Progenitor cell of endocrine pancreas (in vitro differentiated cells): Measurements from ENCODE around the gene FNDC3B. TPM values are rescaled to one million over a fixed set of nuclear protein-coding genes. Genes with fewer than 3 reads are reported as not detected.

Experiments
- DNase-seq: peaks from one replicate; pipeline ENCODE4 v3.0.0; 2021; ENCODE audit warnings: low spot score; ENCODE audit not compliant: unreplicated experiment
- H3K27ac Mint-ChIP-seq: 2 replicates; pipeline ENCODE4 v1.8.0; 2021; ENCODE audit warnings: mild to moderate bottlenecking, moderate library complexity, mixed read lengths
- H3K27me3 Mint-ChIP-seq: 2 replicates; pipeline ENCODE4 v1.8.0; 2021; ENCODE audit warnings: mixed read lengths
- H3K36me3 Mint-ChIP-seq: 2 replicates; pipeline ENCODE4 v1.8.0; 2022; ENCODE audit warnings: mixed read lengths; ENCODE audit not compliant: insufficient read depth
- H3K4me1 Mint-ChIP-seq: 2 replicates; pipeline ENCODE4 v1.8.0; 2021; ENCODE audit warnings: low read depth, mixed read lengths
- H3K4me3 Mint-ChIP-seq: 2 replicates; pipeline ENCODE4 v1.8.0; 2021; ENCODE audit warnings: low read depth, mild to moderate bottlenecking, moderate library complexity, mixed read lengths
- H3K9me3 Mint-ChIP-seq: 2 replicates; pipeline ENCODE4 v1.8.0; 2021; ENCODE audit warnings: low read depth, mixed read lengths
- total RNA-seq: library from RNA; stranded (reverse); gene quantifications from 2 replicates; pipeline ENCODE4 v1.2.1, GENCODE V29; 2021
- TF ChIP-seq, protein P1 (sequence below): fragments of 200-600 bp; sonication (generic); IDR thresholded peaks from one replicate; pipeline ENCODE4 v1.5.0; 2021; ENCODE audit warnings: antibody characterized with exemption, mild to moderate bottlenecking; ENCODE audit not compliant: unreplicated experiment

The FNDC3B gene
- total RNA-seq, 1 donor from 2014 or later, result 158 TPM

GRCh38 chr3:172115787-172116186 lies 76.4 kb downstream of the FNDC3B start:
- Mint-ChIP-seq H3K27ac (no peak overlapping the region), H3K4me3 (no peak overlapping the region), H3K4me1 (peaks cover 21% of the 10 kb centered on the region), H3K9me3 (no peaks in the 10 kb centered on the region), H3K27me3 (no peaks in the 10 kb centered on the region), H3K36me3 (peaks cover 32% of the 10 kb centered on the region)
- TF ChIP-seq, protein P1, sequence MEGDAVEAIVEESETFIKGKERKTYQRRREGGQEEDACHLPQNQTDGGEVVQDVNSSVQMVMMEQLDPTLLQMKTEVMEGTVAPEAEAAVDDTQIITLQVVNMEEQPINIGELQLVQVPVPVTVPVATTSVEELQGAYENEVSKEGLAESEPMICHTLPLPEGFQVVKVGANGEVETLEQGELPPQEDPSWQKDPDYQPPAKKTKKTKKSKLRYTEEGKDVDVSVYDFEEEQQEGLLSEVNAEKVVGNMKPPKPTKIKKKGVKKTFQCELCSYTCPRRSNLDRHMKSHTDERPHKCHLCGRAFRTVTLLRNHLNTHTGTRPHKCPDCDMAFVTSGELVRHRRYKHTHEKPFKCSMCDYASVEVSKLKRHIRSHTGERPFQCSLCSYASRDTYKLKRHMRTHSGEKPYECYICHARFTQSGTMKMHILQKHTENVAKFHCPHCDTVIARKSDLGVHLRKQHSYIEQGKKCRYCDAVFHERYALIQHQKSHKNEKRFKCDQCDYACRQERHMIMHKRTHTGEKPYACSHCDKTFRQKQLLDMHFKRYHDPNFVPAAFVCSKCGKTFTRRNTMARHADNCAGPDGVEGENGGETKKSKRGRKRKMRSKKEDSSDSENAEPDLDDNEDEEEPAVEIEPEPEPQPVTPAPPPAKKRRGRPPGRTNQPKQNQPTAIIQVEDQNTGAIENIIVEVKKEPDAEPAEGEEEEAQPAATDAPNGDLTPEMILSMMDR, result no peak
- DNase-seq, result no peak

DNA sequence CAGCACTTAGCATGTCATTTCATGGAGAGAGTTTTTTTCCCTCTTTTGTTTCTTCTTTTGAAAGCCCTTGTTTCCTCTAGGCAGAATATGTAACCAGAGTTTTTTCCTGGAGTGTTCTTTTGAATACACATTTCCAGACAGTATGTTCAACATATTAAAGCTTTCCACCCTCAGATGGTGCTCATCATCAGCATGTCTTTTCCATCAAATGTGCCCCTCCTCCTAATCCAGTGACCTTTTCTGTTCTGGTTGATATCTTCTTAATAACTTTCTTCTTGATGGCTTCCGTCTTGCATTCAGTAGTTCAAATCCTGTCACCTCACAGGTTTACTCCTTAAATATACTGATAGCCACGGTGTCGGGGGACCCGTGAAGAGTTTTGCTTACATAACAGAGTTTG lies 78.6 kb downstream of the FNDC3B start:
- Mint-ChIP-seq H3K36me3 (peaks cover 30% of the 10 kb centered on the region), H3K27ac (peak overlapping the region; percentile 31), H3K4me1 (peaks cover 21% of the 10 kb centered on the region), H3K4me3 (no peak overlapping the region), H3K27me3 (no peaks in the 10 kb centered on the region), H3K9me3 (no peaks in the 10 kb centered on the region)
- DNase-seq, result no peak
- TF ChIP-seq, protein P1, result no peak

DNA sequence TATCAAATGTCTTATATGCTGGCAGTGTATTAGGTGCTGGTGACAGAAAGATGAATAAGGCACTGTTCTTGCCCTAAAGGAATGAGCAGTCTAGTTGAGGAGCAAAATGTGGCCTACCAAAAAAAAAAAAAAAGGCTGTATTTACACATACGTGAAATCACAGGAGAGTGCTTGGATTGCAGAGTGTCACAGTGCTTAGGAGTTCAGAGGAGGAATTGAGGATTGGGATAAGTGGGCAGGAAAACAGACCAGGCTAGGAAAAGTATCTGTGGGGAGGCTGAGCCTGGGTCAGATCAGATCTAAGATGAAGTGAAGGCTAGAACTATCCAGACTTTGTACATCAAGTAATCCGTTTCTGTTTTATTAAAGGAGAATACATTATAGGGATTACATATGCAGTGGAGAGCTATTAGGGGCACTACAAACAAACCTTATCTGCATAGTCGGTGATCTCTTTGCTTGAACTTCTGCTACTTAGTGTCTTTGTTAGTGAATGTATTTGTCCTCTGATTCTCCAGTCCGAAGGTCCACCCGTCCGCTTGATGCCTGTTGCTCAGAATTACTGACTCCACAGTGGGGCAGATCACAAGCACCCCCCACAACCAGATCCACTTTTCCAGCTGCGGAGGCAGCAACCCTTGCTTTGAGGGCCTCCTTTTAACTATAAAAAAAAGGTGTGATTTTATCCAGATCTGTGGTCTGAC lies 80.0 kb downstream of the FNDC3B start:
- Mint-ChIP-seq H3K9me3 (no peaks in the 10 kb centered on the region), H3K27ac (peak overlapping the region; percentile 29), H3K27me3 (no peaks in the 10 kb centered on the region), H3K4me3 (no peak overlapping the region), H3K36me3 (peaks cover 34% of the 10 kb centered on the region), H3K4me1 (peaks cover 20% of the 10 kb centered on the region)
- TF ChIP-seq, protein P1, result no peak
- no peak for DNase-seq

GRCh38 chr3:172120912-172121311 lies 81.5 kb downstream of the FNDC3B start:
- no peak for DNase-seq
- H3K4me3 Mint-ChIP-seq, result no peak overlapping the region
- no peak overlapping the region for H3K27ac Mint-ChIP-seq
- H3K4me1 Mint-ChIP-seq, result peaks cover 33% of the 10 kb centered on the region
- H3K9me3 Mint-ChIP-seq, result no peaks in the 10 kb centered on the region
- H3K27me3 Mint-ChIP-seq, result no peaks in the 10 kb centered on the region
- H3K36me3 Mint-ChIP-seq, result peaks cover 43% of the 10 kb centered on the region
- TF ChIP-seq, protein P1, result no peak

- Mint-ChIP-seq H3K9me3 (no peaks in the 10 kb centered on the region), H3K27me3 (no peaks in the 10 kb centered on the region), H3K4me3 (no peak overlapping the region), H3K27ac (no peak overlapping the region), H3K4me1 (peaks cover 44% of the 10 kb centered on the region), H3K36me3 (peaks cover 42% of the 10 kb centered on the region)
- no peak for DNase-seq
- TF ChIP-seq, protein P1, result no peak
These were observed 82.6 kb downstream of the FNDC3B start for GRCh38 chr3:172121981-172122380.
